ENCODE data around the gene ACBD4.

Gene ACBD4

GRCh38 chr17:45138911-45139532 lies 3.5 kb downstream of the ACBD4 start:
- DNase-seq: no peak

- no peak for DNase-seq
These were observed 4.0 kb downstream of the ACBD4 start for GRCh38 chr17:45139533-45139920.

GRCh38 chr17:45143094-45143670 lies 7.7 kb downstream of the ACBD4 start:
- DNase-seq: no peak

- no peak for DNase-seq
These were observed 8.3 kb downstream of the ACBD4 start for GRCh38 chr17:45143767-45144198.

- no peak for DNase-seq
These were observed 8.9 kb downstream of the ACBD4 start for GRCh38 chr17:45144199-45145034.

- no peak for DNase-seq
These were observed 9.5 kb downstream of the ACBD4 start for GRCh38 chr17:45145035-45145389.

- no peak for DNase-seq
These were observed 10.7 kb downstream of the ACBD4 start for GRCh38 chr17:45146166-45146565.

- no peak for DNase-seq
These were observed 11.1 kb downstream of the ACBD4 start for GRCh38 chr17:45146592-45146889.

- peak; percentile 71 for DNase-seq
These were observed 11.5 kb downstream of the ACBD4 start for GRCh38 chr17:45146890-45147580.

- DNase-seq: peak; percentile 71
These were observed 12.2 kb downstream of the ACBD4 start for GRCh38 chr17:45147581-45148182.

- DNase-seq: peak; percentile 99
These were observed 12.9 kb downstream of the ACBD4 start, which contains the start of gene HEXIM1 for GRCh38 chr17:45148183-45149036. HEXIM1 (plus strand) TSS chr17:45148475; CDS start chr17:45149191, 716 bp downstream.

GRCh38 chr17:45149037-45149668 lies 13.7 kb downstream of the ACBD4 start:
- DNase-seq: peak; percentile 33

GRCh38 chr17:45149669-45150664 lies 14.5 kb downstream of the ACBD4 start:
- DNase-seq: peak; percentile 22

GRCh38 chr17:45150911-45151809 lies 15.7 kb downstream of the ACBD4 start:
- no peak for DNase-seq

GRCh38 chr17:45155029-45155428 lies 19.5 kb downstream of the ACBD4 start:
- DNase-seq: no peak

- DNase-seq: no peak
These were observed 20.0 kb downstream of the ACBD4 start for GRCh38 chr17:45155483-45155882.

GRCh38 chr17:45156242-45156641 lies 20.8 kb downstream of the ACBD4 start:
- DNase-seq: no peak

GRCh38 chr17:45160447-45161287 lies 25.2 kb downstream of the ACBD4 start:
- DNase-seq: no peak
